Fibroblast of lung (primary cell): ENCODE measurements around the gene RXRA. TPM values are rescaled to one million over a fixed set of nuclear protein-coding genes. Genes with fewer than 3 reads are reported as not detected.
A peak's percentile ranks its signal among the peaks of the same experiment; 100 is the strongest.

Experiments
- DNase-seq, 2 donors: peaks; one replicate each; pipeline versions ENCODE4 v3.0.0 to v3.0.0-alpha.2; 2010; ENCODE audit warnings: low read depth in 2 of 2
- H2AFZ ChIP-seq: 2 replicates; pipeline ENCODE4 v1.5.1; 2012; ENCODE audit warnings: low read length, control low read depth, inconsistent platforms
- H3K27ac ChIP-seq: 2 replicates; pipeline ENCODE4 v1.5.1; 2011; ENCODE audit warnings: low read length, control low read depth; ENCODE audit not compliant: insufficient read depth
- H3K27me3 ChIP-seq: 2 replicates; pipeline ENCODE4 v1.5.1; 2011; ENCODE audit warnings: mild to moderate bottlenecking, low read length; ENCODE audit not compliant: control insufficient read depth, insufficient read depth
- H3K36me3 ChIP-seq: 2 replicates; pipeline ENCODE4 v1.5.1; 2011; ENCODE audit warnings: low read length; ENCODE audit not compliant: control insufficient read depth, insufficient read depth
- H3K4me1 ChIP-seq: 2 replicates; pipeline ENCODE4 v1.5.1; 2011; ENCODE audit warnings: low read length; ENCODE audit not compliant: control insufficient read depth, insufficient read depth; ENCODE audit errors: extremely low read depth
- H3K4me2 ChIP-seq: 2 replicates; pipeline ENCODE4 v1.5.1; 2011; ENCODE audit warnings: low read length, control low read depth; ENCODE audit not compliant: insufficient read depth; ENCODE audit errors: extremely low read depth
- H3K4me3 ChIP-seq, 4 experiments: fragments of 200-600 bp in 1 of 4; sonication (generic) in 1 of 4; replicated peaks in 1 of 4; 2 replicates each; pipeline ENCODE4 v1.5.1; 2011 to 2016; ENCODE audit warnings: low read length in 4 of 4, low read depth in 3 of 4, mild to moderate bottlenecking in 3 of 4, control low read depth in 2 of 4, inconsistent platforms in 1 of 4, mixed read lengths in 1 of 4; ENCODE audit not compliant: insufficient read depth in 1 of 4; ENCODE audit errors: control extremely low read depth in 1 of 4
- H3K79me2 ChIP-seq: 2 replicates; pipeline ENCODE4 v1.5.1; 2012; ENCODE audit warnings: mild to moderate bottlenecking, low read length, inconsistent platforms; ENCODE audit not compliant: control insufficient read depth, insufficient read depth
- H3K9ac ChIP-seq: 2 replicates; pipeline ENCODE4 v1.5.1; 2011; ENCODE audit warnings: mild to moderate bottlenecking, low read length, control low read depth; ENCODE audit not compliant: insufficient read depth
- H3K9me3 ChIP-seq: 2 replicates; pipeline ENCODE4 v1.5.1; 2012; ENCODE audit warnings: low read depth, low read length; ENCODE audit not compliant: control insufficient read depth, insufficient read depth
- H4K20me1 ChIP-seq: 2 replicates; pipeline ENCODE4 v1.5.1; 2011; ENCODE audit warnings: low read length; ENCODE audit not compliant: control insufficient read depth, insufficient read depth; ENCODE audit errors: extremely low read depth
- CTCF ChIP-seq, 2 donors: IDR thresholded peaks in 1 of 2; conservative IDR thresholded peaks in 1 of 2; 1 replicate in 1 of 2; 2 replicates in 1 of 2; pipeline ENCODE4 v1.5.1; 2011 to 2012; ENCODE audit warnings: low read length in 2 of 2, control low read depth in 1 of 2, inconsistent platforms in 1 of 2, low read depth in 1 of 2, mild to moderate bottlenecking in 1 of 2
- EZH2 ChIP-seq: IDR thresholded peaks from 2 replicates; pipeline ENCODE4 v1.5.1; 2012; ENCODE audit warnings: low read length, control low read depth, mild to moderate bottlenecking; ENCODE audit errors: missing control alignments
- polyA plus RNA-seq, 2 donors: library from polyadenylated mRNA; depleted of rRNA in 1 of 2; stranded (reverse) in 1 of 2; unstranded in 1 of 2; fragments of >200 nt; gene quantifications; 2 replicates each; pipeline ENCODE4 v1.2.1, GENCODE V29; 2011 to 2012; ENCODE audit warnings: missing spikeins in 1 of 2
- total RNA-seq: library from RNA; depleted of rRNA; stranded (reverse); fragments of >200 nt; gene quantifications from 2 replicates; pipeline ENCODE4 v1.2.1, GENCODE V29; 2014

The RXRA gene
- total and polyA plus RNA-seq, 2 donors (not counting 1 experiment from before 2014, with no cell fraction given), result 13.3 to 14.9 TPM

GRCh38 chr9:134443174-134444037, 117.2 kb downstream of the RXRA start:
- no peak overlapping the region for H3K4me3 ChIP-seq
- no peaks in the 10 kb centered on the region for H3K36me3 ChIP-seq
- no peak for TF ChIP-seq EZH2
- TF ChIP-seq CTCF (conservative IDR thresholded peaks at IDR 0.05 in 1 of 2, IDR thresholded peaks at IDR 0.05 in 1 of 2; ENCODE audit: low read depth in 1 of 2, low read length in 2 of 2), result peak; percentile 92 to 96
- peak; percentile 83 to 93 for DNase-seq
- H2AFZ ChIP-seq, result no peak overlapping the region
- no peaks in the 10 kb centered on the region for H3K9me3 ChIP-seq
- no peak overlapping the region for H3K9ac ChIP-seq
- H3K27me3 ChIP-seq, result peaks cover 3% of the 10 kb centered on the region
- H3K27ac ChIP-seq, result no peak overlapping the region
- no peaks in the 10 kb centered on the region for H3K79me2 ChIP-seq
- H4K20me1 ChIP-seq, result no peaks in the 10 kb centered on the region
- peak overlapping the region; percentile 44 for H3K4me2 ChIP-seq
- peaks cover 16% of the 10 kb centered on the region for H3K4me1 ChIP-seq

DNA sequence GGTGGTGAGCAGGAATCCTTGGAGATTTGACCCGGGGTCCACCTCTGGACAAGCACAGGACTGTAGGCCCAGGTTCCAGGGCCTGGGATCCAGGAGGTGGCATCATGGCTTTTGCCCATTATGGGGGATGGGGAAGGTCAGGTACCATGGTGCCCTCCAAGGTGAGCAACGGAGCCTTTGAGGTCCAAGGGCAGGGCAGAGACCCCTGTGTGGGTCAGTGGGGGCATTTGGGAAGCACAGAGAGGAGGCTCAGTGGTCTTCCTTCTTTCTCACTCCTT, 117.7 kb downstream of the RXRA start:
- H3K27ac ChIP-seq, result no peak overlapping the region
- no peaks in the 10 kb centered on the region for H3K79me2 ChIP-seq
- no peak for DNase-seq
- H3K36me3 ChIP-seq, result no peaks in the 10 kb centered on the region
- H3K4me1 ChIP-seq, result peaks cover 16% of the 10 kb centered on the region
- no peak for TF ChIP-seq CTCF (conservative IDR thresholded peaks at IDR 0.05 in 1 of 2, IDR thresholded peaks at IDR 0.05 in 1 of 2; ENCODE audit: low read depth in 1 of 2, low read length in 2 of 2)
- no peaks in the 10 kb centered on the region for H3K9me3 ChIP-seq
- H3K9ac ChIP-seq, result no peak overlapping the region
- H2AFZ ChIP-seq, result no peak overlapping the region
- H3K4me2 ChIP-seq, result no peak overlapping the region
- H4K20me1 ChIP-seq, result no peaks in the 10 kb centered on the region
- no peak overlapping the region for H3K4me3 ChIP-seq
- H3K27me3 ChIP-seq, result peaks cover 3% of the 10 kb centered on the region

GRCh38 chr9:134445000-134445399, 118.7 kb downstream of the RXRA start:
- no peak for DNase-seq
- H3K4me2 ChIP-seq, result no peak overlapping the region
- TF ChIP-seq EZH2 (no peak), CTCF (conservative IDR thresholded peaks at IDR 0.05 in 1 of 2, IDR thresholded peaks at IDR 0.05 in 1 of 2; ENCODE audit: low read depth in 1 of 2, low read length in 2 of 2) (no peak)

More at GRCh38 chr9:134445000-134445399, 118.7 kb downstream of the RXRA start:
- H3K27ac ChIP-seq, result no peak overlapping the region
- H3K9me3 ChIP-seq, result no peaks in the 10 kb centered on the region
- H3K27me3 ChIP-seq, result peaks cover 3% of the 10 kb centered on the region
- H3K36me3 ChIP-seq, result no peaks in the 10 kb centered on the region
- peaks cover 20% of the 10 kb centered on the region for H3K4me1 ChIP-seq
- no peaks in the 10 kb centered on the region for H4K20me1 ChIP-seq
- no peak overlapping the region for H2AFZ ChIP-seq
- no peaks in the 10 kb centered on the region for H3K79me2 ChIP-seq
- H3K4me3 ChIP-seq, result no peak overlapping the region
- H3K9ac ChIP-seq, result no peak overlapping the region
